DMS 273 (cell line): ENCODE measurements around the gene TNFRSF1A.
A peak's percentile ranks its signal among the peaks of the same experiment; 100 is the strongest.

Source experiments
- DNase-seq: peaks from one replicate; lab custom pipeline; 2025; ENCODE audit not compliant: unreplicated experiment; lab: John Stamatoyannopoulos, UW

TNFRSF1A gene

GRCh38 chr12:6341417-6342139 is at the start of gene TNFRSF1A:
TNFRSF1A (minus strand) TSS chr12:6342076; CDS start chr12:6341814, 262 bp downstream.
- peak; percentile 68 for DNase-seq

- no peak for DNase-seq
Measured at GRCh38 chr12:6391013-6391412, 49.1 kb upstream of the TNFRSF1A start.

- DNase-seq = no peak
Measured at GRCh38 chr12:6390084-6390799, 48.4 kb upstream of the TNFRSF1A start.

GRCh38 chr12:6387541-6387940 is 45.7 kb upstream of the TNFRSF1A start:
- DNase-seq = no peak

GRCh38 chr12:6386491-6386890 is 44.6 kb upstream of the TNFRSF1A start:
- DNase-seq = no peak

- no peak for DNase-seq
Measured at GRCh38 chr12:6386038-6386437, 44.2 kb upstream of the TNFRSF1A start.

- no peak for DNase-seq
Measured at GRCh38 chr12:6384499-6385436, 42.9 kb upstream of the TNFRSF1A start.

- DNase-seq = no peak
Measured at GRCh38 chr12:6383572-6384498, 42.0 kb upstream of the TNFRSF1A start, which contains the start of gene LTBR. LTBR (plus strand) TSS chr12:6384162; CDS start chr12:6384359, 197 bp downstream.

GRCh38 chr12:6382982-6383381 is 41.1 kb upstream of the TNFRSF1A start:
- DNase-seq = no peak

- no peak for DNase-seq
Measured at GRCh38 chr12:6382371-6382770, 40.5 kb upstream of the TNFRSF1A start.

- DNase-seq = no peak
Measured at GRCh38 chr12:6380141-6381121, 38.6 kb upstream of the TNFRSF1A start.

GRCh38 chr12:6378709-6379472 is 37.0 kb upstream of the TNFRSF1A start:
- no peak for DNase-seq

- DNase-seq = no peak
Measured at GRCh38 chr12:6377667-6377994, 35.8 kb upstream of the TNFRSF1A start.

GRCh38 chr12:6376870-6377666 is 35.2 kb upstream of the TNFRSF1A start:
- no peak for DNase-seq

- no peak for DNase-seq
Measured at GRCh38 chr12:6376079-6376869, 34.4 kb upstream of the TNFRSF1A start.

- no peak for DNase-seq
Measured at GRCh38 chr12:6375269-6376078, 33.6 kb upstream of the TNFRSF1A start, which contains the start of gene SCNN1A. SCNN1A (minus strand) TSS chr12:6375563; CDS start chr12:6374783, 780 bp downstream.
